WTC11 (cell line): Measurements from ENCODE around the gene TMEM18. TPM values are rescaled to one million over a fixed set of nuclear protein-coding genes. Genes with fewer than 3 reads are reported as not detected.

Experiments
- ATAC-seq: fragments of 200-7000 bp; cut with Tn5 transposase; 2 replicates; pipeline ENCODE4 v1.10.0; 2021; ENCODE audit warnings: mild to moderate bottlenecking, moderate library complexity
- CTCF ChIA-PET: fragments of 300-600 bp; sonication (Branson Sonifier 250); formaldehyde crosslinking; loops from one replicate; lab custom pipeline; 2021; ENCODE audit warnings: antibody characterized with exemption; lab: Charles Lee
- POLR2A ChIA-PET: fragments of 350-600 bp; sonication (Branson Sonifier 250); formaldehyde crosslinking; loops from one replicate; lab custom pipeline; 2021; ENCODE audit warnings: antibody characterized with exemption; lab: Charles Lee
- DNase-seq: peaks from one replicate; pipeline ENCODE4 v3.0.0; 2021; ENCODE audit warnings: low spot score
- H3K27ac Mint-ChIP-seq: 2 replicates; pipeline ENCODE4 v1.8.0; 2021; ENCODE audit warnings: mixed read lengths
- H3K27me3 Mint-ChIP-seq: 2 replicates; pipeline ENCODE4 v1.8.0; 2021; ENCODE audit warnings: low read depth, mild to moderate bottlenecking, moderate library complexity, mixed read lengths
- H3K36me3 Mint-ChIP-seq: 2 replicates; pipeline ENCODE4 v1.8.0; 2021; ENCODE audit warnings: mixed read lengths
- H3K4me1 Mint-ChIP-seq: 2 replicates; pipeline ENCODE4 v1.8.0; 2022; ENCODE audit warnings: mixed read lengths
- H3K4me3 Mint-ChIP-seq: 2 replicates; pipeline ENCODE4 v1.8.0; 2021; ENCODE audit warnings: mild to moderate bottlenecking, moderate library complexity, mixed read lengths
- H3K9me3 Mint-ChIP-seq: 2 replicates; pipeline ENCODE4 v1.8.0; 2021; ENCODE audit warnings: mixed read lengths
- EMX1 ChIP-seq: fragments of 250-450 bp; sonication (Bioruptor Pico); IDR thresholded peaks from 2 replicates; pipeline ENCODE4 v1.8.0; 2021; ENCODE audit warnings: mild to moderate bottlenecking
- GABPB1 ChIP-seq: sonication (generic); formaldehyde crosslinking; IDR thresholded peaks from 2 replicates; pipeline ENCODE4 v1.8.1; 2023; ENCODE audit warnings: mild to moderate bottlenecking, missing genetic modification reagents
- GTF2I ChIP-seq: fragments of 250-450 bp; sonication (Bioruptor Pico); conservative IDR thresholded peaks from 2 replicates; pipeline ENCODE4 v1.4.0; 2021; ENCODE audit warnings: mild to moderate bottlenecking
- MYBL2 ChIP-seq: sonication (generic); formaldehyde crosslinking; IDR thresholded peaks from 2 replicates; pipeline ENCODE4 v1.8.1; 2023; ENCODE audit warnings: mild to moderate bottlenecking, moderate library complexity, missing genetic modification reagents
- NFATC4 ChIP-seq: fragments of 250-450 bp; sonication (Bioruptor Pico); IDR thresholded peaks from 2 replicates; pipeline ENCODE4 v1.9.0; 2021; ENCODE audit warnings: mild to moderate bottlenecking
- NR1H2 ChIP-seq: sonication (generic); formaldehyde crosslinking; IDR thresholded peaks from 2 replicates; pipeline ENCODE4 v1.9.0; 2021; ENCODE audit warnings: mild to moderate bottlenecking, moderate library complexity, missing genetic modification reagents
- NR3C1 ChIP-seq: sonication (generic); formaldehyde crosslinking; conservative IDR thresholded peaks from 2 replicates; pipeline ENCODE4 v1.8.1; 2023; ENCODE audit warnings: low read depth, mild to moderate bottlenecking, missing genetic modification reagents
- SOX15 ChIP-seq: fragments of 250-450 bp; sonication (Bioruptor Pico); IDR thresholded peaks from 2 replicates; pipeline ENCODE4 v1.9.0; 2021; ENCODE audit warnings: mild to moderate bottlenecking
- TP53 ChIP-seq: sonication (generic); formaldehyde crosslinking; IDR thresholded peaks from 2 replicates; pipeline ENCODE4 v1.8.1; 2023; ENCODE audit warnings: mild to moderate bottlenecking, missing genetic modification reagents
- ZNF263 ChIP-seq: sonication (generic); formaldehyde crosslinking; IDR thresholded peaks from 2 replicates; pipeline ENCODE4 v1.8.1; 2022; ENCODE audit warnings: low read depth, mild to moderate bottlenecking, moderate library complexity, missing genetic modification reagents
- ZNF671 ChIP-seq: fragments of 250-450 bp; sonication (Bioruptor Pico); IDR thresholded peaks from 2 replicates; pipeline ENCODE4 v1.8.0; 2021; ENCODE audit warnings: mild to moderate bottlenecking
- total RNA-seq: library from RNA; stranded (reverse); gene quantifications from 3 replicates; pipeline ENCODE4 v1.2.3, GENCODE V29; 2021
- TF ChIP-seq, protein P1 (sequence below): sonication (generic); formaldehyde crosslinking; IDR thresholded peaks from 2 replicates; pipeline ENCODE4 v1.8.1; 2022; ENCODE audit warnings: low read depth, mild to moderate bottlenecking, moderate library complexity, missing genetic modification reagents, borderline replicate concordance
- TF ChIP-seq, protein P2 (sequence below): sonication (generic); formaldehyde crosslinking; IDR thresholded peaks from 2 replicates; pipeline ENCODE4 v1.8.0; 2022; ENCODE audit warnings: missing genetic modification reagents
- TF ChIP-seq, protein P3 (sequence below): sonication (generic); formaldehyde crosslinking; conservative IDR thresholded peaks from 2 replicates; pipeline ENCODE4 v1.8.1; 2022; ENCODE audit warnings: mild to moderate bottlenecking, missing genetic modification reagents
- TF ChIP-seq, protein P4 (sequence below): fragments of 250-450 bp; sonication (Bioruptor Pico); IDR thresholded peaks from 2 replicates; pipeline ENCODE4 v1.8.0; 2021; ENCODE audit warnings: mild to moderate bottlenecking
- TF ChIP-seq, protein P5 (sequence below): sonication (generic); formaldehyde crosslinking; IDR thresholded peaks from 2 replicates; pipeline ENCODE4 v1.8.1; 2023; ENCODE audit warnings: mild to moderate bottlenecking, missing genetic modification reagents, moderate library complexity
- TF ChIP-seq, protein P6 (sequence below): sonication (generic); formaldehyde crosslinking; IDR thresholded peaks from 2 replicates; pipeline ENCODE4 v1.8.1; 2022; ENCODE audit warnings: mild to moderate bottlenecking, moderate library complexity, missing genetic modification reagents
- TF ChIP-seq, protein P7 (sequence below): sonication (generic); formaldehyde crosslinking; IDR thresholded peaks from 2 replicates; pipeline ENCODE4 v1.8.0; 2022; ENCODE audit warnings: mild to moderate bottlenecking, missing genetic modification reagents

TMEM18 gene
- total RNA-seq, 1 experiment from 2014 or later: 24.0 TPM

DNA sequence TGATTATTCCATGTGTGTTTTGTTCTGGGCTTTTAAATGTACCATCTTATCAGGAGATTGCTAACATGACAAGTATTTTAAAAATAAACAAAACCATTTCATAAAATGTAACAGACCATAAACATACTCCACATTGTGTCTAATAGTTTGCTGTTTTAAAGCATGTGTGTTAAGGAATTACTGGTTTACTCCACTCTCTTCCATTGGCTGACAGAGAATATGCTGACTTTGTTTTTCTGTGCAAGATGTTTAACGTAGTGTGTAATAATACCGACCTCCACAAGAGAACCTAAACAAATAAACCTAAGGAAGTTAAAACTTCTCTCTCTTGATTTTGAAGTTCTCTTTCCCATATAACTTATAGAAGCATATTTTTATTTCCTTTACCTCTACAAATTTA lies 17.0 kb upstream of the TMEM18 start (continued):
- TF ChIP-seq ZNF263 (CRISPR knock-in tag): no peak

DNA sequence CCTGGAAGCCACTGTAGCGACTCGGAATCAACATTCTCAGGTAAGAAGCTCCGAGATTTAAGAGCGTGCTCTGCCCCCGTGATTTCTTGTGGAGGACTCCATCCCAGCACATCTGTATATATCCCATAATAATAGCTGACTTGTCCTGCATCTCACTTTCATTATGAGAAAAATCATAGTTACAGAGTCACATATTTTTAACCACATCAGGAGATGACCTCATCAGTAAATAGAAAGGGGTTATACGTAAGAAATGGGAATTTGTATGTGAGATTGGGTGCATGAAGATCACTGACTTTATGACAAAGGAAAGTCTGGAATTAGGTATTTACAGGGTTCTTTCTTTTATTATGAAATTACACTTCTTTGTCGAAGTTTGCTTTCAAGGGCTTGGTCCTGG lies 16.4 kb upstream of the TMEM18 start:
- CTCF ChIA-PET: interaction anchor here (0.6 to 1.4 kb wide), 2 partner anchors 22 to 446 kb away, joined by 3 to 4 read pairs; no protein-coding TSS in a partner anchor
- H3K4me3 Mint-ChIP-seq: no peak overlapping the region
- POLR2A ChIA-PET: no interaction called here
- H3K9me3 Mint-ChIP-seq: no peaks in the 10 kb centered on the region
- DNase-seq: no peak
- no peak overlapping the region for H3K27ac Mint-ChIP-seq
- H3K36me3 Mint-ChIP-seq: no peaks in the 10 kb centered on the region
- TF ChIP-seq, protein P1, sequence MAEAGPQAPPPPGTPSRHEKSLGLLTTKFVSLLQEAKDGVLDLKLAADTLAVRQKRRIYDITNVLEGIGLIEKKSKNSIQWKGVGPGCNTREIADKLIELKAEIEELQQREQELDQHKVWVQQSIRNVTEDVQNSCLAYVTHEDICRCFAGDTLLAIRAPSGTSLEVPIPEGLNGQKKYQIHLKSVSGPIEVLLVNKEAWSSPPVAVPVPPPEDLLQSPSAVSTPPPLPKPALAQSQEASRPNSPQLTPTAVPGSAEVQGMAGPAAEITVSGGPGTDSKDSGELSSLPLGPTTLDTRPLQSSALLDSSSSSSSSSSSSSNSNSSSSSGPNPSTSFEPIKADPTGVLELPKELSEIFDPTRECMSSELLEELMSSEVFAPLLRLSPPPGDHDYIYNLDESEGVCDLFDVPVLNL (CRISPR knock-in tag): no peak
- TF ChIP-seq ZNF671 (CRISPR knock-in tag): no peak
- no peak for TF ChIP-seq EMX1 (CRISPR knock-in tag)
- TF ChIP-seq NR1H2 (CRISPR knock-in tag): no peak
- TF ChIP-seq NR3C1: no peak
- TF ChIP-seq, protein P2, sequence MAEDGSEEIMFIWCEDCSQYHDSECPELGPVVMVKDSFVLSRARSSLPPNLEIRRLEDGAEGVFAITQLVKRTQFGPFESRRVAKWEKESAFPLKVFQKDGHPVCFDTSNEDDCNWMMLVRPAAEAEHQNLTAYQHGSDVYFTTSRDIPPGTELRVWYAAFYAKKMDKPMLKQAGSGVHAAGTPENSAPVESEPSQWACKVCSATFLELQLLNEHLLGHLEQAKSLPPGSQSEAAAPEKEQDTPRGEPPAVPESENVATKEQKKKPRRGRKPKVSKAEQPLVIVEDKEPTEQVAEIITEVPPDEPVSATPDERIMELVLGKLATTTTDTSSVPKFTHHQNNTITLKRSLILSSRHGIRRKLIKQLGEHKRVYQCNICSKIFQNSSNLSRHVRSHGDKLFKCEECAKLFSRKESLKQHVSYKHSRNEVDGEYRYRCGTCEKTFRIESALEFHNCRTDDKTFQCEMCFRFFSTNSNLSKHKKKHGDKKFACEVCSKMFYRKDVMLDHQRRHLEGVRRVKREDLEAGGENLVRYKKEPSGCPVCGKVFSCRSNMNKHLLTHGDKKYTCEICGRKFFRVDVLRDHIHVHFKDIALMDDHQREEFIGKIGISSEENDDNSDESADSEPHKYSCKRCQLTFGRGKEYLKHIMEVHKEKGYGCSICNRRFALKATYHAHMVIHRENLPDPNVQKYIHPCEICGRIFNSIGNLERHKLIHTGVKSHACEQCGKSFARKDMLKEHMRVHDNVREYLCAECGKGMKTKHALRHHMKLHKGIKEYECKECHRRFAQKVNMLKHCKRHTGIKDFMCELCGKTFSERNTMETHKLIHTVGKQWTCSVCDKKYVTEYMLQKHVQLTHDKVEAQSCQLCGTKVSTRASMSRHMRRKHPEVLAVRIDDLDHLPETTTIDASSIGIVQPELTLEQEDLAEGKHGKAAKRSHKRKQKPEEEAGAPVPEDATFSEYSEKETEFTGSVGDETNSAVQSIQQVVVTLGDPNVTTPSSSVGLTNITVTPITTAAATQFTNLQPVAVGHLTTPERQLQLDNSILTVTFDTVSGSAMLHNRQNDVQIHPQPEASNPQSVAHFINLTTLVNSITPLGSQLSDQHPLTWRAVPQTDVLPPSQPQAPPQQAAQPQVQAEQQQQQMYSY (CRISPR knock-in tag): no peak
- TF ChIP-seq, protein P3, sequence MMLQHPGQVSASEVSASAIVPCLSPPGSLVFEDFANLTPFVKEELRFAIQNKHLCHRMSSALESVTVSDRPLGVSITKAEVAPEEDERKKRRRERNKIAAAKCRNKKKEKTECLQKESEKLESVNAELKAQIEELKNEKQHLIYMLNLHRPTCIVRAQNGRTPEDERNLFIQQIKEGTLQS: no peak
- TF ChIP-seq, protein P4, sequence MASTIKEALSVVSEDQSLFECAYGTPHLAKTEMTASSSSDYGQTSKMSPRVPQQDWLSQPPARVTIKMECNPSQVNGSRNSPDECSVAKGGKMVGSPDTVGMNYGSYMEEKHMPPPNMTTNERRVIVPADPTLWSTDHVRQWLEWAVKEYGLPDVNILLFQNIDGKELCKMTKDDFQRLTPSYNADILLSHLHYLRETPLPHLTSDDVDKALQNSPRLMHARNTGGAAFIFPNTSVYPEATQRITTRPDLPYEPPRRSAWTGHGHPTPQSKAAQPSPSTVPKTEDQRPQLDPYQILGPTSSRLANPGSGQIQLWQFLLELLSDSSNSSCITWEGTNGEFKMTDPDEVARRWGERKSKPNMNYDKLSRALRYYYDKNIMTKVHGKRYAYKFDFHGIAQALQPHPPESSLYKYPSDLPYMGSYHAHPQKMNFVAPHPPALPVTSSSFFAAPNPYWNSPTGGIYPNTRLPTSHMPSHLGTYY (CRISPR knock-in tag): no peak
- no peak for TF ChIP-seq MYBL2
- TF ChIP-seq, protein P5, sequence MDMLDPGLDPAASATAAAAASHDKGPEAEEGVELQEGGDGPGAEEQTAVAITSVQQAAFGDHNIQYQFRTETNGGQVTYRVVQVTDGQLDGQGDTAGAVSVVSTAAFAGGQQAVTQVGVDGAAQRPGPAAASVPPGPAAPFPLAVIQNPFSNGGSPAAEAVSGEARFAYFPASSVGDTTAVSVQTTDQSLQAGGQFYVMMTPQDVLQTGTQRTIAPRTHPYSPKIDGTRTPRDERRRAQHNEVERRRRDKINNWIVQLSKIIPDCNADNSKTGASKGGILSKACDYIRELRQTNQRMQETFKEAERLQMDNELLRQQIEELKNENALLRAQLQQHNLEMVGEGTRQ: no peak
- TF ChIP-seq, protein P6, sequence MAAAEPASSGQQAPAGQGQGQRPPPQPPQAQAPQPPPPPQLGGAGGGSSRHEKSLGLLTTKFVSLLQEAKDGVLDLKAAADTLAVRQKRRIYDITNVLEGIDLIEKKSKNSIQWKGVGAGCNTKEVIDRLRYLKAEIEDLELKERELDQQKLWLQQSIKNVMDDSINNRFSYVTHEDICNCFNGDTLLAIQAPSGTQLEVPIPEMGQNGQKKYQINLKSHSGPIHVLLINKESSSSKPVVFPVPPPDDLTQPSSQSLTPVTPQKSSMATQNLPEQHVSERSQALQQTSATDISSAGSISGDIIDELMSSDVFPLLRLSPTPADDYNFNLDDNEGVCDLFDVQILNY: no peak
- TF ChIP-seq, protein P7, sequence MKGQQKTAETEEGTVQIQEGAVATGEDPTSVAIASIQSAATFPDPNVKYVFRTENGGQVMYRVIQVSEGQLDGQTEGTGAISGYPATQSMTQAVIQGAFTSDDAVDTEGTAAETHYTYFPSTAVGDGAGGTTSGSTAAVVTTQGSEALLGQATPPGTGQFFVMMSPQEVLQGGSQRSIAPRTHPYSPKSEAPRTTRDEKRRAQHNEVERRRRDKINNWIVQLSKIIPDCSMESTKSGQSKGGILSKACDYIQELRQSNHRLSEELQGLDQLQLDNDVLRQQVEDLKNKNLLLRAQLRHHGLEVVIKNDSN (CRISPR knock-in tag): no peak
- TF ChIP-seq SOX15 (CRISPR knock-in tag): no peak
- no peak for TF ChIP-seq GTF2I (CRISPR knock-in tag)
- TF ChIP-seq NFATC4: no peak
- TF ChIP-seq TP53 (CRISPR knock-in tag): no peak
- TF ChIP-seq GABPB1 (CRISPR knock-in tag): no peak
- H3K27me3 Mint-ChIP-seq: peaks cover 4% of the 10 kb centered on the region
- no peaks in the 10 kb centered on the region for H3K4me1 Mint-ChIP-seq
- no peak for ATAC-seq
